HUES48 (cell line): Measurements from ENCODE around the gene TGFB2.

Source experiments
- H3K27ac ChIP-seq: one replicate; pipeline ENCODE4 v1.7.0; 2013; ENCODE audit warnings: low read depth, low read length, inconsistent platforms
- H3K27me3 ChIP-seq: 2 replicates; pipeline ENCODE4 v1.6.1; 2013; ENCODE audit warnings: mild to moderate bottlenecking, low read length; ENCODE audit not compliant: control insufficient read depth, insufficient read depth
- H3K36me3 ChIP-seq: 2 replicates; pipeline ENCODE4 v1.6.1; 2013; ENCODE audit warnings: low read length; ENCODE audit not compliant: control insufficient read depth, insufficient read depth
- H3K4me1 ChIP-seq: 2 replicates; pipeline ENCODE4 v1.6.1; 2013; ENCODE audit warnings: mild to moderate bottlenecking, low read length; ENCODE audit not compliant: control insufficient read depth, insufficient read depth
- H3K4me3 ChIP-seq: 2 replicates; pipeline ENCODE4 v1.5.1; 2013; ENCODE audit warnings: mild to moderate bottlenecking, low read depth, low read length
- H3K9ac ChIP-seq: 2 replicates; pipeline ENCODE4 v1.6.1; 2013; ENCODE audit warnings: mild to moderate bottlenecking, low read depth, low read length, moderate library complexity
- H3K9me3 ChIP-seq: 2 replicates; pipeline ENCODE4 v1.6.1; 2013; ENCODE audit warnings: low read length; ENCODE audit not compliant: control insufficient read depth, insufficient read depth

Gene TGFB2

GRCh38 chr1:218476385-218476784, 131.2 kb downstream of the TGFB2 start:
- Histone ChIP-seq H3K36me3 (no peaks in the 10 kb centered on the region), H3K9me3 (no peaks in the 10 kb centered on the region), H3K9ac (no peak overlapping the region), H3K4me1 (peaks cover 5% of the 10 kb centered on the region; the same call in 1 of the 2 replicates), H3K4me3 (no peak overlapping the region), H3K27me3 (no peaks in the 10 kb centered on the region), H3K27ac (peak overlapping the region; percentile 15)

- Histone ChIP-seq H3K9me3 (no peaks in the 10 kb centered on the region), H3K4me3 (no peak overlapping the region)
These were observed 133.2 kb downstream of the TGFB2 start for GRCh38 chr1:218478336-218478735.

GRCh38 chr1:218479436-218480115, 134.4 kb downstream of the TGFB2 start:
- Histone ChIP-seq H3K27me3 (no peaks in the 10 kb centered on the region), H3K9ac (no peak overlapping the region), H3K4me1 (peaks cover 5% of the 10 kb centered on the region; the same call in 1 of the 2 replicates), H3K36me3 (no peaks in the 10 kb centered on the region), H3K9me3 (no peaks in the 10 kb centered on the region), H3K4me3 (no peak overlapping the region), H3K27ac (no peak overlapping the region)

More at GRCh38 chr1:218478336-218478735, 133.2 kb downstream of the TGFB2 start:
- H3K27me3 ChIP-seq, result no peaks in the 10 kb centered on the region
- peaks cover 5% of the 10 kb centered on the region; the same call in 1 of the 2 replicates for H3K4me1 ChIP-seq
- H3K9ac ChIP-seq, result no peak overlapping the region
- H3K36me3 ChIP-seq, result no peaks in the 10 kb centered on the region
- H3K27ac ChIP-seq, result no peak overlapping the region

GRCh38 chr1:218480137-218480536, 135.0 kb downstream of the TGFB2 start:
- Histone ChIP-seq H3K36me3 (no peaks in the 10 kb centered on the region), H3K27ac (no peak overlapping the region), H3K9me3 (no peaks in the 10 kb centered on the region), H3K27me3 (no peaks in the 10 kb centered on the region), H3K4me3 (no peak overlapping the region), H3K4me1 (peaks cover 5% of the 10 kb centered on the region; the same call in 1 of the 2 replicates), H3K9ac (no peak overlapping the region; the same call in 1 of the 2 replicates)

GRCh38 chr1:218480588-218481099, 135.5 kb downstream of the TGFB2 start:
- Histone ChIP-seq H3K9ac (no peak overlapping the region), H3K9me3 (no peaks in the 10 kb centered on the region), H3K27ac (no peak overlapping the region), H3K36me3 (no peaks in the 10 kb centered on the region), H3K4me3 (no peak overlapping the region), H3K4me1 (peaks cover 5% of the 10 kb centered on the region; the same call in 1 of the 2 replicates), H3K27me3 (no peaks in the 10 kb centered on the region)

GRCh38 chr1:218481116-218481775, 136.1 kb downstream of the TGFB2 start:
- no peaks in the 10 kb centered on the region for H3K9me3 ChIP-seq
- H3K36me3 ChIP-seq, result no peaks in the 10 kb centered on the region
- peaks cover 5% of the 10 kb centered on the region; the same call in 1 of the 2 replicates for H3K4me1 ChIP-seq
- H3K27me3 ChIP-seq, result no peaks in the 10 kb centered on the region
- no peak overlapping the region for H3K4me3 ChIP-seq
- no peak overlapping the region for H3K9ac ChIP-seq
- no peak overlapping the region for H3K27ac ChIP-seq

- Histone ChIP-seq H3K4me3 (no peak overlapping the region), H3K4me1 (peaks cover 5% of the 10 kb centered on the region; the same call in 1 of the 2 replicates), H3K27me3 (no peaks in the 10 kb centered on the region), H3K9ac (no peak overlapping the region), H3K27ac (no peak overlapping the region), H3K36me3 (no peaks in the 10 kb centered on the region), H3K9me3 (no peaks in the 10 kb centered on the region)
These were observed 137.5 kb downstream of the TGFB2 start for GRCh38 chr1:218482683-218483082.

- H3K27ac ChIP-seq, result no peak overlapping the region
- peaks cover 15% of the 10 kb centered on the region; the same call in 1 of the 2 replicates for H3K4me1 ChIP-seq
- no peaks in the 10 kb centered on the region for H3K27me3 ChIP-seq
- no peaks in the 10 kb centered on the region for H3K36me3 ChIP-seq
- H3K9ac ChIP-seq, result no peak overlapping the region
- H3K4me3 ChIP-seq, result no peak overlapping the region
- no peaks in the 10 kb centered on the region for H3K9me3 ChIP-seq
These were observed 140.2 kb downstream of the TGFB2 start for GRCh38 chr1:218485241-218485928.

- H3K36me3 ChIP-seq, result no peaks in the 10 kb centered on the region
- H3K4me3 ChIP-seq, result no peak overlapping the region
- H3K9me3 ChIP-seq, result no peaks in the 10 kb centered on the region
- peak overlapping the region; percentile 24 for H3K27ac ChIP-seq
- peaks cover 18% of the 10 kb centered on the region for H3K4me1 ChIP-seq
- no peak overlapping the region for H3K9ac ChIP-seq
- H3K27me3 ChIP-seq, result no peaks in the 10 kb centered on the region
These were observed 143.4 kb downstream of the TGFB2 start for GRCh38 chr1:218488531-218488930.

GRCh38 chr1:218488986-218489385, 143.8 kb downstream of the TGFB2 start:
- Histone ChIP-seq H3K27ac (peak overlapping the region; percentile 9), H3K36me3 (no peaks in the 10 kb centered on the region), H3K4me1 (peaks cover 23% of the 10 kb centered on the region), H3K4me3 (no peak overlapping the region), H3K9me3 (no peaks in the 10 kb centered on the region), H3K27me3 (no peaks in the 10 kb centered on the region), H3K9ac (no peak overlapping the region)
